GM10847 (cell line): ENCODE data around the gene SH3PXD2A.

Experiments used
- POLR2A ChIP-seq: IDR thresholded peaks from 2 replicates; pipeline ENCODE4 v1.6.1; 2011; ENCODE audit not compliant: insufficient read length; ENCODE audit errors: extremely low read depth

The SH3PXD2A gene

GRCh38 chr10:103859161-103860086 is 4.0 kb upstream of the SH3PXD2A start:
- no peak for TF ChIP-seq POLR2A

DNA sequence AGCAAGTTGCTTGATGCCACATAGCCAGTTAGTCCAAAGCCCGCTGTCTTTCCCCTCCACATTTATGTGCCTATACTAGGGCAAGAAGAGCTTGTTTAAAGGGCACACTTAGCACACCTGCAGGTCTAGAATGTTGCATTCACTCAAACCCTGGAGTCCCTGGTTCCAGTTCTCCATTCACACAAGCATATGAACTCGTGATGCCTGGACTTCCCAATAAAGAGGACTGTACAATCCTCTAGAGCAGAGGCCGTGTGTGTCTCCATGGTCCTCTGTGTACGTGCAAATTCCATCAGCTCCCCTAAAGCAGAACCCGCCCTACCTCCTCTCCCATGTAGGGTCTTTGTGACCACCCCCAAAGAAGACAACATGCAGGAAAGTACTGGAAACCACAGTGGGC is 3.0 kb upstream of the SH3PXD2A start:
- TF ChIP-seq POLR2A: no peak

- TF ChIP-seq POLR2A: no peak
Measured at GRCh38 chr10:103856797-103857170, 1.4 kb upstream of the SH3PXD2A start.

DNA sequence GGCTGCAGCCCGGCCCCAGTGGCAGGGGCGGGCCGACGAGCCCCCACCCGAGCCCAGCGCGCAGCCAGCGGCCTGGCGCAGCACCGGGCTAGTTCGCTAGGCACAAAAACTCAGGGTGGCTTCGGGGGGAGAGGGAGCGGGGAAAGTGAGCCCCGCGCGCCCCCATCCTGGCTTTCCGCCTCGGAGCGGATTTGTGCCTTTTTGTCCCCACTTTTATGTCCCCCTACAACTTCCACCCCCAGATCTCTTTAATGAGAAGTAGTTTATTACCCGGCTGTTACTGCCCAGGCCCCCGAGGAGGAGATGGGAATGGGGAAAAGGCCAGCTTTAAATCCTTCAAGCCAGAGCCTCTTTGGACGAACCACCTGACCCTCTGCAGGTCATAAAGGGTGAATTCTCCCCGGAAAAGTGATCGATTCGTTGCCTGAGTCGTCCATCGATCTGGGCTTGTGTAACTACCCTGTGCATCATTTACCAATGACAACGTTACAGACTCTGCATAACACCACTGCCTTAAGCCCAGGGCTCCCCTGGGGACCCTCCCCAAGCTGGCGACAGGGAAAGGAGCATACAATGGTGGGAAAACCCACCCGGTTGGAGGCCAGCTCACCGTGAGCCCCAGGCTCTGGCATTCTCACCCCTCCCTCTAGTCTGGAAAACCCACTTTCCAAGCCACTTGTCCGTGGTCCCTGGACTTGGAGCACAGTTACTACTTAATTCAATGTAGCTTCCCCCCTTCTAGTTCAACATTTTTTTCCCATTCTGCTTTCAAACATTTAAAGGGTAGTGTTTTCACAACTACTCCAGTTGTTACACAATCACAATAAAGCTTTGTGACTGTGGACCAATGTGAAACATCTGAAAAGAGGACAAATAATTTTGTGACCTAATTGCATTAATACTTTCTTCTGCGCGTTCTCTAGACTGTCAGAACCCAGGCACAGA is 748 bp upstream of the SH3PXD2A start:
- no peak for TF ChIP-seq POLR2A

DNA sequence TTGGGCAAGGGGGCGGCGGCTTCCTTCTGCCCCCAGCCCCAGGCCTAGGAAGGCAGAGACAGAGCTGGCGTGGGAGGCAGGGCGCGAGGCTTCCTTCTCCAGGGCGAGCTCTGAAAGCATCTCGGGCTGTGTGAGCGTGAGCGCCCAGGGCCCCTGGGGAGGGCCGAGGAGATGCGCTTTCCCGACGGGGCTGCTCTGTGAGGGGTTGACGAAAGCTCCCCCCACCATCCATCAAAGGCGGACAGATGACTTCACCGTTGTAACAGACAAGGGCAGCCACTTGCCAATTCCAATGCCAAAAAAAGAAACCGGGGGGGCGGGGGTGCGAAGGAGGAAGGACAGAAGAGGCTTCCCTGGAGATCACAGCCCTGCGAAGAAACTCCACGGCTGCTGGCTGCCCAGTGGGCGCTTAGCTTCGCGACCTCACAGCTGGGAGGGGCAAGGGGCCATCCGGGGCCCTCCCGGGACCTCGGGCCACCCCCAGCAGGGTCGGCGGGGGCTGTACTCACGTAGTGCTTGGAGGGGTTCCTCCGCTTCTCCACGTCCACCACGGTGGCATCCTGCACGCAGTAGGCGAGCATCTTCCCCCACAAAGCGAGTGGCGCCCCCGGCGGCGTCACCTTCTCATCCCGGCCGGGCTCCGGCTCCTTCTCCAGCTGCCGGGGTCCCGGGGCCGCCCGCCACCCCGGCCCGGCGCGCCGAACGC is 537 bp downstream of the SH3PXD2A start:
- no peak for TF ChIP-seq POLR2A

- no peak for TF ChIP-seq POLR2A
Measured at GRCh38 chr10:103854265-103854685, 1.1 kb downstream of the SH3PXD2A start.

- TF ChIP-seq POLR2A: no peak
Measured at GRCh38 chr10:103853428-103854264, 1.7 kb downstream of the SH3PXD2A start.

- TF ChIP-seq POLR2A: no peak
Measured at GRCh38 chr10:103852856-103853255, 2.5 kb downstream of the SH3PXD2A start.

DNA sequence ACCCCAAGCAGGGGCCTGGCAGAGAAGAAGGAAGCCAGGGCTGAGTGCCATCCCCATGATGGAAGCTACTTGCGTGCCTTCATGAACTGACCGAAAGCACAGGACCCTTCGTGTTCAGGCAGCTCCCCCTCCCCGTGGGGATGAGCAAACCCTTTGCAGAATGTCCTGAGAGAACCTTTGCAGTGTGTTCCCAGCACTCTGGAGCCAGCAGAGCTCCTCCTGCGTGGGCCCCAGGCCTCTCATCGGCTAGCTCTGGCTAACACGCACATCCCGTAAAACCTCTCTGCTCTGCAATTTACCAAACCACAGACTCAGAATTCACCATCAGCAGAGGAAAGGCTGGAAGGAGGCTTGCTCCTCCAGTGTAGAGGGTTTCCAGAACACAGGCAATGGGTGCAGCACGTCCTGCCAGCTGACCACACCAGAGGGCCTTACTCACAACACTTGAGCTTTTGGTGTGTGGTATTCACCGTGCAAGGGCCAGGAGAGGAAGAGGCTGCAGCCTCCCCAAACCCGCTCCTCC is 3.1 kb downstream of the SH3PXD2A start:
- no peak for TF ChIP-seq POLR2A

- TF ChIP-seq POLR2A: no peak
Measured at GRCh38 chr10:103851261-103851660, 4.1 kb downstream of the SH3PXD2A start.

GRCh38 chr10:103850572-103850895 is 4.8 kb downstream of the SH3PXD2A start:
- TF ChIP-seq POLR2A: no peak

GRCh38 chr10:103849880-103850571 is 5.3 kb downstream of the SH3PXD2A start:
- no peak for TF ChIP-seq POLR2A

- no peak for TF ChIP-seq POLR2A
Measured at GRCh38 chr10:103849212-103849877, 6.0 kb downstream of the SH3PXD2A start.
